Measurements from ENCODE around the gene CHI3L1.

DNA sequence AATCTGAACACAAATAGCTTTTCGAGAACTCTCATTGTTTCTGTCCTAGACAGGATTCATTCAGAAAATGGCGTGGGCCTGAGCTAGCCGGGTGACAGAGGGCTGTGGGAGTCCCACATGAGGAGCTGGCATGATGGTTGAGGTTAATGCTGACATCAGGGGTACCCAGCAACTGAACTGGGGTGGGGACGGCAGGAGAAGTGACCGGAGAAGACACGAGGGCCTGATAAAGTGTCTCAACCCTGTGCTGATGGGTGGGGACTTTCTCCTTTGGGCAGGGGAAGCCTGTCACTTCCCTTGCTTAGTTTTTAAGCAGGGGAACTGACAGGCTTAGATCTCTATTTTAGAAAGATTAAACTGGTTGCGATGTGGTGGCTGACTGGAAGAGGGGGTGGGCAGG, 28.4 kb upstream of the CHI3L1 start:
- TF ChIP-seq SUZ12 (IDR thresholded peaks at IDR 0.05; ENCODE audit: extremely low read depth, insufficient read depth, insufficient read length): no peak
- TF ChIP-seq YY1 (IDR thresholded peaks at IDR 0.05; ENCODE audit: insufficient read depth, insufficient read length): no peak
